ENCODE measurements around the gene PPFIBP2.

DNA sequence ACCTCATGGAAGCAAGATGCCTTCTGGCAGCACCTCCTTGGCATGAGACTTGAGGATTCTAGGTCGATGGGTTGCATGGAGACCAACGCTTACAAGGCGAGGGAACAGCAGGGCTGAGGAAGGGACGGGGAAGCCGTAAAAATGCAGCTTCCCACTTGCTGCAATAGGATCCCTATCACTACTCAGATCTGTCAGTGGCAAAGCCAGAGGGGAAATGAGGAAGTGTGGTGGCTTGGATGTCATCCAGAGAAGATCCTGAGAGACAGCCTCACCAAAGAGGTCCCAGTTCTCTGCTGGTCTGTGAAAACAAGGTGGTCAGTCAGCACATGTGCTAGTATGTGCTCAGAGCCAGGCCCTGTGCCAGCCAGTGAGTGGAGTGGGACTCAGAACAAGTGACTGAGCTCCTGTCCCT, 137.3 kb downstream of the PPFIBP2 start:
- TF ChIP-seq, protein P1, sequence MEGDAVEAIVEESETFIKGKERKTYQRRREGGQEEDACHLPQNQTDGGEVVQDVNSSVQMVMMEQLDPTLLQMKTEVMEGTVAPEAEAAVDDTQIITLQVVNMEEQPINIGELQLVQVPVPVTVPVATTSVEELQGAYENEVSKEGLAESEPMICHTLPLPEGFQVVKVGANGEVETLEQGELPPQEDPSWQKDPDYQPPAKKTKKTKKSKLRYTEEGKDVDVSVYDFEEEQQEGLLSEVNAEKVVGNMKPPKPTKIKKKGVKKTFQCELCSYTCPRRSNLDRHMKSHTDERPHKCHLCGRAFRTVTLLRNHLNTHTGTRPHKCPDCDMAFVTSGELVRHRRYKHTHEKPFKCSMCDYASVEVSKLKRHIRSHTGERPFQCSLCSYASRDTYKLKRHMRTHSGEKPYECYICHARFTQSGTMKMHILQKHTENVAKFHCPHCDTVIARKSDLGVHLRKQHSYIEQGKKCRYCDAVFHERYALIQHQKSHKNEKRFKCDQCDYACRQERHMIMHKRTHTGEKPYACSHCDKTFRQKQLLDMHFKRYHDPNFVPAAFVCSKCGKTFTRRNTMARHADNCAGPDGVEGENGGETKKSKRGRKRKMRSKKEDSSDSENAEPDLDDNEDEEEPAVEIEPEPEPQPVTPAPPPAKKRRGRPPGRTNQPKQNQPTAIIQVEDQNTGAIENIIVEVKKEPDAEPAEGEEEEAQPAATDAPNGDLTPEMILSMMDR (IDR thresholded peaks at IDR 0.05), result no peak
- no peak for TF ChIP-seq POLR2A (IDR thresholded peaks at IDR 0.05)
- no peak for TF ChIP-seq POLR2AphosphoS5 (IDR thresholded peaks at IDR 0.05)

Measured in breast epithelium (tissue), 3 donors.